Measurements from ENCODE around the gene CAMK2N1. TPM values are rescaled to one million over a fixed set of nuclear protein-coding genes. Genes with fewer than 3 reads are reported as not detected.

CAMK2N1 gene
- total and polyA plus RNA-seq, 10 donors: 3.6 to 17.2 (median 8.5) TPM

DNA sequence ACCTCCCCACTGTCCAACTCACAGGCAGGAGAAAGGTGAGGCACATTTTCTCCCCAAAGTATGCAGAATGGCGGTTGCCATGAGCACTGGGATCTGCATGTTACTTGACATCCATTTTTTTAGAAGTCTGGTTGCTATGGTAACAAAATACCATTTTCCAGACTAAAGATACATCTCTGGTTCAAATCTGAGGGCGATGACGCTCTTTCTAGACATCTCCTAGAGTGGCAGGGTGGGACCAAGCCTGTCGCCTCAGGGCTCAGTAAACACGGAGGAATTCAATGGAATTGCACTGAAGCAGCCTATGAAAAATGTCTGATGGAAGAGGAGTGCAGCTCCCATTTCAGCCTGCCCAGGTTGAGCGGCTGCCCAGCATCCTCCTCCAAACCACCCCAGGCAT lies 44.9 kb upstream of the CAMK2N1 start:
- intact Hi-C loops (cut with DNase I; ENCODE audit: low total_unique reads): no loop called here

GRCh38 chr1:20530306-20530705 lies 44.3 kb upstream of the CAMK2N1 start:
- Histone ChIP-seq H3K36me3 (no peaks in the 10 kb centered on the region), H3K27ac (peak overlapping the region in 1 of 8 donors; percentile 1), H3K4me1 (peaks cover 0 to 12% (median 0%) of the 10 kb centered on the region in 6 donors), H3K9me3 (no peaks in the 10 kb centered on the region), H3K27me3 (replicated peaks in 1 of 7) (peaks cover 0 to 37% (median 11%) of the 10 kb centered on the region in 7 donors), H3K4me3 (no peak overlapping the region)
- WGBS, 5 donors: 7 to 19% (median 11%) methylated on average over 8 of the region's 8 CpGs
- peak in 1 of 3 donors; percentile 72 for TF ChIP-seq POLR2AphosphoS5 (IDR thresholded peaks at IDR 0.05)
- no peak for TF ChIP-seq POLR2A (IDR thresholded peaks at IDR 0.05)
- no peak for DNase-seq
- intact Hi-C loops (cut with DNase I; ENCODE audit: low total_unique reads): no loop called here

More for the DNA sequence above, 44.9 kb upstream of the CAMK2N1 start:
- Histone ChIP-seq H3K27ac (no peak overlapping the region), H3K4me1 (peaks cover 0 to 12% (median 0%) of the 10 kb centered on the region in 6 donors), H3K9me3 (no peaks in the 10 kb centered on the region), H3K27me3 (replicated peaks in 1 of 7) (peaks cover 0 to 37% (median 11%) of the 10 kb centered on the region in 7 donors), H3K4me3 (no peak overlapping the region), H3K36me3 (no peaks in the 10 kb centered on the region)
- TF ChIP-seq POLR2AphosphoS5 (IDR thresholded peaks at IDR 0.05) (no peak), CTCF (IDR thresholded peaks at IDR 0.05 in 8 of 11, conservative IDR thresholded peaks at IDR 0.05 in 3 of 11) (no peak), POLR2A (IDR thresholded peaks at IDR 0.05) (no peak)
- 75 to 88% (median 77%) methylated on average over 6 of the region's 6 CpGs for WGBS, 5 donors
- no peak for DNase-seq

DNA sequence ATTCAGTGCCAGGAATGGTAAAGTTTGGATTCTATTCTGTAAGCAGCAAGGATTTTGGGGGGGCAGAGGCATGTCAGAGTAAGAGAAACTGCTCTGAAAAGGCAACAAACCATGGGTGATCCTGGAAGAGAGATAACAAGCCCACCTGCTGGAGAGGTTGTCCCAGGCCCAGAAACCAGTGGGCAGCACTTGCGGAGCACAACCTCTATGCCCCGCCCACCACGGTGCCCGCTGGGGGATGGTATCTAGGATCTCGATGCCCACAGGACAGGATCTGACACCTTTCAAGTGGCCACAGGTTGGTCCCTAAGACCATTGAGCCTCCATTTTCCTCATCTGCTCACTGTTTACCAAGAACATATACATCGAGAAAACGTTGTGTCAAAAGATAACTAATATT lies 42.2 kb upstream of the CAMK2N1 start:
- H3K27me3 ChIP-seq (replicated peaks in 1 of 7): peaks cover 0 to 37% (median 11%) of the 10 kb centered on the region in 7 donors
- H3K36me3 ChIP-seq: no peaks in the 10 kb centered on the region
- H3K4me1 ChIP-seq: no peaks in the 10 kb centered on the region
- TF ChIP-seq POLR2A (IDR thresholded peaks at IDR 0.05) (no peak), POLR2AphosphoS5 (IDR thresholded peaks at IDR 0.05) (no peak), CTCF (IDR thresholded peaks at IDR 0.05 in 8 of 11, conservative IDR thresholded peaks at IDR 0.05 in 3 of 11) (no peak)
- intact Hi-C loops (cut with DNase I; ENCODE audit: low total_unique reads): no loop called here
- 71 to 79% (median 75%) methylated on average over 7 of the region's 7 CpGs for WGBS, 5 donors
- no peak overlapping the region for H3K27ac ChIP-seq
- no peaks in the 10 kb centered on the region for H3K9me3 ChIP-seq
- no peak for DNase-seq
- H3K4me3 ChIP-seq: no peak overlapping the region

DNA sequence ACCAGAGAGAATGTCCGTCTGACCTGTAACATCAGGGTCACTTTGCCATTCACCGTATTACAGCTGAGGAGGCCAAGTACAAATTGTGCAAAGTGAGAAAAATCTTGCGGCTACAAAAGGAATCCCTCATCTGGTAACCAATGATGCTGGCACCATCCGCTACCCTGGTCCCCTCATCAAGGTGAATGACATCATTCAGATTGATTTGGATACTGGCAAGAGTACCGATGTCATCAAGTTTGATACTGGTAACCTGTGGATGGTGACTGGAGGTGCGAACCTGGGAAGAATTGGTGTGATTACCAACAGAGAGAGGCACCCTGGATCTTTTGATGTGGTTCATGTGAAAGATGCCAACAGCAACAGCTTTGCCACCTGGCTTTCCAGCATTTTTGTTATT lies 40.3 kb upstream of the CAMK2N1 start:
- no peaks in the 10 kb centered on the region for H3K36me3 ChIP-seq
- intact Hi-C loops (cut with DNase I; ENCODE audit: low total_unique reads): no loop called here
- 83 to 93% (median 90%) methylated on average over 6 of the region's 6 CpGs for WGBS, 5 donors
- DNase-seq: no peak
- no peaks in the 10 kb centered on the region for H3K9me3 ChIP-seq
- H3K4me3 ChIP-seq: no peak overlapping the region
- peaks cover 0 to 7% (median 6%) of the 10 kb centered on the region in 6 donors for H3K4me1 ChIP-seq
- TF ChIP-seq CTCF (IDR thresholded peaks at IDR 0.05 in 8 of 11, conservative IDR thresholded peaks at IDR 0.05 in 3 of 11) (no peak), POLR2A (IDR thresholded peaks at IDR 0.05) (no peak), POLR2AphosphoS5 (IDR thresholded peaks at IDR 0.05) (no peak)
- H3K27me3 ChIP-seq (replicated peaks in 1 of 7): peaks cover 0 to 46% (median 11%) of the 10 kb centered on the region in 7 donors
- no peak overlapping the region for H3K27ac ChIP-seq
